CD4-positive, alpha-beta T cell treated with Interleukin-6 at 100 ng/mL for 8 hours (primary cell): ENCODE results near the gene PSMA7.
"Not testable (repeated sequence)": the region's sequence is repeated elsewhere in the genome, so short reads cannot be mapped to it uniquely, and the experiment has no call there.

Source experiments
- DNase-seq: peaks from one replicate; pipeline ENCODE4 v3.0.0-alpha.2; 2020; ENCODE audit warnings: mixed read lengths, low spot score

The PSMA7 gene

GRCh38 chr20:62119115-62119514 is 24.1 kb downstream of the PSMA7 start:
- no peak for DNase-seq

- DNase-seq, result no peak
Measured at GRCh38 chr20:62118113-62119043, 24.8 kb downstream of the PSMA7 start.

- DNase-seq, result peak; percentile 86
Measured at GRCh38 chr20:62117658-62118057, 25.5 kb downstream of the PSMA7 start.

GRCh38 chr20:62117362-62117646 is 25.9 kb downstream of the PSMA7 start:
- DNase-seq, result no peak

- DNase-seq, result no peak
Measured at GRCh38 chr20:62116558-62117361, 26.4 kb downstream of the PSMA7 start.

- not testable (repeated sequence) for DNase-seq
Measured at GRCh38 chr20:62115800-62116407, 27.3 kb downstream of the PSMA7 start.

- DNase-seq, result no peak
Measured at GRCh38 chr20:62114894-62115293, 28.3 kb downstream of the PSMA7 start.

- no peak for DNase-seq
Measured at GRCh38 chr20:62112368-62112767, 30.8 kb downstream of the PSMA7 start.

GRCh38 chr20:62111148-62111547 is 32.0 kb downstream of the PSMA7 start:
- no peak for DNase-seq

- no peak for DNase-seq
Measured at GRCh38 chr20:62105592-62105991, 37.6 kb downstream of the PSMA7 start.

- no peak for DNase-seq
Measured at GRCh38 chr20:62104791-62105345, 38.3 kb downstream of the PSMA7 start.

- DNase-seq, result no peak
Measured at GRCh38 chr20:62104234-62104789, 38.9 kb downstream of the PSMA7 start.

GRCh38 chr20:62103508-62104233 is 39.5 kb downstream of the PSMA7 start:
- no peak for DNase-seq

- no peak for DNase-seq
Measured at GRCh38 chr20:62101078-62101477, 42.1 kb downstream of the PSMA7 start.

GRCh38 chr20:62097881-62098407 is 45.2 kb downstream of the PSMA7 start:
- DNase-seq, result no peak

- DNase-seq, result no peak
Measured at GRCh38 chr20:62096421-62097380, 46.5 kb downstream of the PSMA7 start.

- no peak for DNase-seq
Measured at GRCh38 chr20:62089393-62089792, 53.8 kb downstream of the PSMA7 start.

GRCh38 chr20:62088258-62089127 is 54.7 kb downstream of the PSMA7 start:
- DNase-seq, result no peak

- DNase-seq, result no peak
Measured at GRCh38 chr20:62087632-62088031, 55.6 kb downstream of the PSMA7 start.
